Endothelial cell of umbilical vein (primary cell): ENCODE data around the gene PCBP1. TPM values are rescaled to one million over a fixed set of nuclear protein-coding genes. Genes with fewer than 3 reads are reported as not detected.

Experiments
- BruUV-seq: library from RNA; stranded (reverse); fragments of 400-500 nt; replicated peaks from 2 replicates; lab custom pipeline; 2021; lab: Mats Ljungman, UMichigan
- CTCF ChIA-PET: fragments of 300-600, 350-600 bp; sonication (Branson Sonifier 250); formaldehyde crosslinking; loops from one replicate; lab custom pipeline; 2021; ENCODE audit warnings: antibody characterized with exemption, inconsistent platforms; lab: Charles Lee
- POLR2A ChIA-PET: fragments of 300-600, 350-600 bp; sonication (Branson Sonifier 250); formaldehyde crosslinking; loops from one replicate; lab custom pipeline; 2021; ENCODE audit warnings: antibody characterized with exemption, inconsistent platforms; lab: Charles Lee
- DNase-seq: peaks from one replicate; pipeline ENCODE4 v3.0.0-alpha.2; 2011; ENCODE audit warnings: low read depth, low spot score
- FAIRE-seq: peaks from 2 replicates; lab custom pipeline; 2011; peaks lifted over from hg19 to GRCh38; lab: Jason Lieb, UNC
- H2AFZ ChIP-seq: 2 replicates; pipeline ENCODE4 v1.6.0; 2012; ENCODE audit warnings: low read depth, low read length, control low read depth, inconsistent platforms
- H3K27ac ChIP-seq: 2 replicates; pipeline ENCODE4 v1.5.1; 2011; ENCODE audit warnings: low read depth, mild to moderate bottlenecking, control low read depth, low read length, moderate library complexity; ENCODE audit not compliant: insufficient read depth
- H3K27me3 ChIP-seq, 2 experiments: 2 replicates each; pipeline versions ENCODE4 v1.6.0 to v1.6.1; 2011; ENCODE audit warnings: low read length in 2 of 2, mixed read lengths in 1 of 2; ENCODE audit not compliant: control insufficient read depth in 2 of 2, insufficient read depth in 2 of 2
- H3K36me3 ChIP-seq, 2 experiments: 2 replicates in 1 of 2; 3 replicates in 1 of 2; pipeline ENCODE4 v1.5.1; 2011; ENCODE audit warnings: low read length in 2 of 2, mild to moderate bottlenecking in 1 of 2, moderate library complexity in 1 of 2; ENCODE audit not compliant: control insufficient read depth in 2 of 2, insufficient read depth in 2 of 2; ENCODE audit errors: extremely low read depth in 1 of 2
- H3K4me1 ChIP-seq: 3 replicates; pipeline ENCODE4 v1.5.1; 2011; ENCODE audit warnings: mild to moderate bottlenecking, low read length; ENCODE audit not compliant: control insufficient read depth, insufficient read depth; ENCODE audit errors: extremely low read depth
- H3K4me2 ChIP-seq: 2 replicates; pipeline ENCODE4 v1.6.1; 2011; ENCODE audit warnings: low read length, control low read depth, mixed read lengths; ENCODE audit not compliant: insufficient read depth
- H3K4me3 ChIP-seq, 3 experiments: fragments of 200-600 bp in 1 of 3; sonication (generic), shearing (Covaris generic) in 1 of 3; replicated peaks in 1 of 3; 2 replicates each; pipeline ENCODE4 v1.5.1; 2011 to 2016; ENCODE audit warnings: control low read depth in 3 of 3, low read length in 3 of 3, mild to moderate bottlenecking in 2 of 3, inconsistent platforms in 1 of 3, low read depth in 1 of 3, moderate library complexity in 1 of 3; ENCODE audit not compliant: insufficient read depth in 1 of 3
- H3K79me2 ChIP-seq: 2 replicates; pipeline ENCODE4 v1.6.0; 2012; ENCODE audit warnings: low read length, inconsistent platforms; ENCODE audit not compliant: control insufficient read depth, insufficient read depth
- H3K9ac ChIP-seq: replicated peaks from 2 replicates; pipeline ENCODE3; 2011; ENCODE audit warnings: low read length, control low read depth; ENCODE audit not compliant: insufficient read depth; ENCODE audit errors: extremely low read depth
- H3K9me1 ChIP-seq: replicated peaks from 3 replicates; pipeline ENCODE4 v1.6.0; 2011; ENCODE audit warnings: mild to moderate bottlenecking, low read length; ENCODE audit not compliant: control insufficient read depth, insufficient read depth; ENCODE audit errors: extremely low read depth
- H3K9me3 ChIP-seq: replicated peaks from 2 replicates; pipeline ENCODE4 v1.5.1; 2012; ENCODE audit warnings: low read length, inconsistent platforms; ENCODE audit not compliant: control insufficient read depth, insufficient read depth
- H4K20me1 ChIP-seq: replicated peaks from 2 replicates; pipeline ENCODE3; 2011; ENCODE audit warnings: mild to moderate bottlenecking, low read length; ENCODE audit not compliant: control insufficient read depth, insufficient read depth; ENCODE audit errors: extremely low read depth
- CTCF ChIP-seq, 2 donors: IDR thresholded peaks; 1 replicate in 1 of 2; 2 replicates in 1 of 2; pipeline ENCODE4 v1.5.1; 2011; ENCODE audit warnings: low read length in 2 of 2, mild to moderate bottlenecking in 2 of 2, moderate library complexity in 2 of 2, control low read depth in 1 of 2, inconsistent platforms in 1 of 2, low read depth in 1 of 2; ENCODE audit not compliant: insufficient read depth in 1 of 2; ENCODE audit errors: extremely low read depth in 1 of 2
- EZH2 ChIP-seq: IDR thresholded peaks from 2 replicates; pipeline ENCODE4 v1.6.1; 2012; ENCODE audit warnings: borderline replicate concordance, low read depth, mild to moderate bottlenecking, moderate library complexity, low read length, inconsistent platforms; ENCODE audit not compliant: severe bottlenecking
- FOS ChIP-seq: IDR thresholded peaks from 2 replicates; pipeline ENCODE4 v1.6.1; 2011; ENCODE audit warnings: mild to moderate bottlenecking, low read length, moderate library complexity, borderline replicate concordance; ENCODE audit not compliant: insufficient read depth
- GATA2 ChIP-seq: IDR thresholded peaks from 2 replicates; pipeline ENCODE4 v1.7.0; 2011; ENCODE audit warnings: low read depth, mild to moderate bottlenecking, moderate library complexity, mixed read lengths, low read length; ENCODE audit not compliant: insufficient read length, insufficient read depth
- JUN ChIP-seq: IDR thresholded peaks from 2 replicates; pipeline ENCODE4 v1.6.1; 2011; ENCODE audit warnings: borderline replicate concordance, low read depth; ENCODE audit not compliant: insufficient read length, insufficient read depth
- MAX ChIP-seq: IDR thresholded peaks from 2 replicates; pipeline ENCODE4 v1.6.1; 2011; ENCODE audit not compliant: insufficient read depth, insufficient read length
- MYC ChIP-seq: IDR thresholded peaks from one replicate; pipeline ENCODE4 v1.6.1; 2011; ENCODE audit warnings: mild to moderate bottlenecking, low read depth, low read length
- POLR2A ChIP-seq: IDR thresholded peaks from 2 replicates; pipeline ENCODE4 v1.6.1; 2012; ENCODE audit warnings: low read depth, mild to moderate bottlenecking, control low read depth, low read length
- POLR2AphosphoS5 ChIP-seq: IDR thresholded peaks from 2 replicates; pipeline ENCODE4 v1.6.1; 2012; ENCODE audit warnings: low read depth, mild to moderate bottlenecking, control low read depth, low read length, moderate library complexity; ENCODE audit not compliant: insufficient read depth
- dilution Hi-C: fragments of 300-500 bp; cut with MboI; formaldehyde crosslinking; loops from one replicate; pipeline ENCODE4 v1.15.0; 2019; ENCODE audit warnings: low sequenced_read_pairs; ENCODE audit not compliant: extremely low pct_ligation_motif_present
- intact Hi-C: fragments of 100-400 bp; cut with micrococcal nuclease; formaldehyde crosslinking; loops from one replicate; pipeline ENCODE4 v1.10.0; 2022
- polyA plus RNA-seq, 4 experiments: library from polyadenylated mRNA; depleted of rRNA in 3 of 4; stranded (reverse) in 3 of 4; unstranded in 1 of 4; fragments of >200 nt; gene quantifications; 2 replicates each; pipeline versions ENCODE4 v1.2.1 to v1.2.3, GENCODE V29; 2011 to 2012; ENCODE audit warnings: missing spikeins in 1 of 4
- total RNA-seq: library from RNA; stranded (reverse); gene quantifications from 2 replicates; pipeline ENCODE4 v1.2.3, GENCODE V29; 2021

The PCBP1 gene
- total and polyA plus RNA-seq, 2 donors (not counting 3 experiments of a cell fraction or from before 2014, with no cell fraction given) = 196 to 360 TPM

DNA sequence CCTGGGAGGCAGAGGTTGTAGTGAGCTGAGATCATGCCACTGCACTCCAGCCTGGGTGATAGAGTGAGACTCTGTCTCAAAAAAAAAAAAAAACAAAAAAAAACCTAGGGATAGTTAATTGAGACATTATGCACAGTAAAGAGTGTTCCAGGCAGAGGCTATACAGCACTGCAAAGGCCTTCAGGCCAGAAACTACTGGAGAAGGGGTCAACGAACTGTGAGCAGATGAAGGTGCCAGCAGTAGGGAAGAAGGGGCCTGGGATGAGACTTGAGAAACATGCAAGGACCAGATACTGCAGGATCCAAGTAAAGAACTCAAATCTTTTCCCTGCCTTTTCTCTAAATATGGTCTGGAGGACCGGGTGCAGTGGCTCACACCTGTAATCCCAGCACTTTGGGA, 26.0 kb upstream of the PCBP1 start:
- no peak overlapping the region for H3K4me3 ChIP-seq
- FAIRE-seq = no peak
- no peaks in the 10 kb centered on the region for H3K9me3 ChIP-seq
- H2AFZ ChIP-seq = no peak overlapping the region
- no peak overlapping the region for H3K9ac ChIP-seq
- H3K9me1 ChIP-seq = no peaks in the 10 kb centered on the region
- DNase-seq = no peak
- no peaks in the 10 kb centered on the region for H3K27me3 ChIP-seq
- H3K4me1 ChIP-seq = no peaks in the 10 kb centered on the region
- ChIA-PET POLR2A (no interaction called here), CTCF (interaction anchor here (1.9 kb wide), 1 partner anchor 10 kb away, joined by 7 read pairs; no protein-coding TSS in a partner anchor)
- TF ChIP-seq POLR2A (no peak), JUN (no peak), EZH2 (no peak), FOS (no peak), GATA2 (no peak), MYC (no peak), MAX (no peak), POLR2AphosphoS5 (no peak), CTCF (IDR thresholded peaks at IDR 0.05; ENCODE audit: extremely low read depth in 1 of 2, insufficient read depth in 1 of 2, low read depth in 1 of 2, low read length in 2 of 2) (no peak)
- no peaks in the 10 kb centered on the region for H3K79me2 ChIP-seq
- no peak overlapping the region for H3K27ac ChIP-seq
- peaks cover 0 to 13% of the 10 kb centered on the region in 2 experiments for H3K36me3 ChIP-seq
- no peaks in the 10 kb centered on the region for H4K20me1 ChIP-seq
- dilution Hi-C loops (no loop called here), intact Hi-C loops (no loop called here)
- H3K4me2 ChIP-seq = no peak overlapping the region
- BruUV-seq = no TSS peak
